Heart right ventricle (tissue), 16 donors: ENCODE results near the gene GRK1. TPM values are rescaled to one million over a fixed set of nuclear protein-coding genes. Genes with fewer than 3 reads are reported as not detected.
A peak's percentile ranks its signal among the peaks of the same experiment; 100 is the strongest.
"Not testable (repeated sequence)": the region's sequence is repeated elsewhere in the genome, so short reads cannot be mapped to it uniquely, and the experiment has no call there.

Experiments used
- ATAC-seq, 8 donors: fragments of 200-7000 bp; cut with Tn5 transposase; one replicate each; pipeline ENCODE4 v1.9.1; 2020; ENCODE audit warnings: mild to moderate bottlenecking in 8 of 8, moderate library complexity in 8 of 8, moderate number of reproducible peaks in 1 of 8
- DNase-seq, 2 donors: peaks; one replicate each; pipeline ENCODE4 v3.0.0-alpha.2; 2020
- H3K27ac ChIP-seq, 10 donors: fragments of 200-600 bp; sonication (generic) in 2 of 10; one replicate each; pipeline versions ENCODE4 v1.5.0 to v1.8.0; 2020 to 2022; ENCODE audit warnings: mild to moderate bottlenecking in 3 of 10
- H3K27me3 ChIP-seq, 7 donors: fragments of 200-600 bp; one replicate each; pipeline ENCODE4 v1.8.0; 2021 to 2022; ENCODE audit warnings: mild to moderate bottlenecking in 2 of 7
- H3K36me3 ChIP-seq, 9 donors: fragments of 200-600 bp; sonication (generic) in 1 of 9; one replicate each; pipeline versions ENCODE4 v1.5.0 to v1.8.0; 2020 to 2022; ENCODE audit warnings: mild to moderate bottlenecking in 2 of 9
- H3K4me1 ChIP-seq, 9 donors: fragments of 200-600 bp; sonication (generic) in 1 of 9; one replicate each; pipeline versions ENCODE4 v1.5.0 to v1.8.0; 2020 to 2022; ENCODE audit warnings: mild to moderate bottlenecking in 4 of 9
- H3K4me3 ChIP-seq, 10 donors: fragments of 200-600 bp; sonication (generic) in 2 of 10; one replicate each; pipeline versions ENCODE4 v1.5.0 to v1.8.0; 2020 to 2022; ENCODE audit warnings: mild to moderate bottlenecking in 7 of 10, moderate library complexity in 2 of 10
- H3K9me3 ChIP-seq, 11 donors: fragments of 200-600 bp in 10 of 11; sonication (generic) in 2 of 11; one replicate each; pipeline versions ENCODE4 v1.5.0 to v1.8.0; 2013 to 2022; ENCODE audit warnings: mild to moderate bottlenecking in 2 of 11, control low read depth in 1 of 11, moderate library complexity in 1 of 11
- CTCF ChIP-seq, 9 donors: fragments of 200-600 bp; sonication (generic) in 2 of 9; IDR thresholded peaks; one replicate each; pipeline versions ENCODE4 v1.5.0 to v1.8.0; 2021 to 2022; ENCODE audit warnings: antibody characterized with exemption in 9 of 9, mild to moderate bottlenecking in 5 of 9, moderate library complexity in 1 of 9
- WGBS, 2 donors: extraction: QIAGEN DNeasy Blood & Tissue Kit; methylation state at CpG; one replicate each; pipeline ENCODE4 v1.1.7; 2013; ENCODE audit warnings: inconsistent platforms in 1 of 2; 5-methylcytosine and 5-hydroxymethylcytosine counted together
- intact Hi-C, 10 donors: fragments of 100-400 bp; cut with DNase I; formaldehyde crosslinking; loops; one replicate each; pipeline versions ENCODE4 v1.11.1 to v1.14.2; 2022
- polyA plus RNA-seq, 2 donors: library from polyadenylated mRNA; stranded (reverse); fragments of 200-250 nt; gene quantifications; one replicate each; pipeline ENCODE4 v1.2.3, GENCODE V29; 2013
- total RNA-seq, 10 donors: library from RNA; stranded (reverse); fragmentation: NEBNext Ultra II Directional in 3 of 10; extraction: Animal tissue kit (Norgen Biotek cat#: 25700) in 3 of 10; gene quantifications; one replicate each; pipeline versions ENCODE4 v1.2.1 to v1.2.4, GENCODE V29; 2021 to 2023
- donor health status: Arrhythmogenic right ventricular cardiomyopathy.
- donor health status: ischemic (EF 13 %, LVEDD 7.1; RV severe dilation, severe dysfunction).
- donor health status: healthy with polysubstance abuse.
- donor health status: DM: no; HTN: yes; CAD: no.
- donor health status: DM: no; HTN: no; CAD: no.
- donor health status: ischemic (EF 25% LVEDD 6.9; RV normal size, moderate dysfunction).
- donor health status: ischemic (EF 25% LVEDD 5.7; RV mildly dilated, moderate dysfunction).
- donor health status: healthy.
- donor health status: DM: yes; HTN: yes; CAD: no.
- donor health status: Ischemic cardiomyopathy.
- donor health status: ischemic (EF 35%, LVEDD 5.7; RV mildly dilated, moderate dysfunction).
- donor health status: nonischemic (EF 11% LVEDD 7.7; RV severe dilation, severe dysfunction).
- donor health status: DM: yes; HTN: yes; CAD: no.
- donor health status: PGD.
- donor health status: ischemic (EF 29% LVEDD 5.4; RV normal size, mild dysfunction).
- donor health status: nonischemic (EF 23%, LVEDD 6.1; RV moderate dilation, normal function).

GRK1 gene
- total and polyA plus RNA-seq, 12 donors, result 0.01 to 0.79 (median 0.18) TPM; not detected in 4

- Histone ChIP-seq H3K4me3 (no peak overlapping the region), H3K27me3 (no peaks in the 10 kb centered on the region), H3K27ac (no peak overlapping the region), H3K36me3 (peaks cover 0 to 19% (median 0%) of the 10 kb centered on the region in 9 donors), H3K4me1 (peaks cover 0 to 13% (median 0%) of the 10 kb centered on the region in 9 donors), H3K9me3 (no peaks in the 10 kb centered on the region)
- intact Hi-C loops, result no loop called here
- TF ChIP-seq CTCF (IDR thresholded peaks at IDR 0.05), result no peak
- DNase-seq (no peak), ATAC-seq (no peak)
- WGBS, 2 donors, result 98 to 99% methylated on average over 15 of the region's 15 CpGs
Observed at GRCh38 chr13:113621046-113621445, 46.0 kb upstream of the GRK1 start.

GRCh38 chr13:113621498-113621897 lies 45.5 kb upstream of the GRK1 start:
- H3K27me3 ChIP-seq, ATAC-seq, intact Hi-C loops, H3K27ac ChIP-seq, H3K9me3 ChIP-seq, H3K4me3 ChIP-seq, DNase-seq: not testable (repeated sequence)
- 70 to 84% methylated on average over 13 of the region's 13 CpGs for WGBS, 2 donors
- Histone ChIP-seq H3K36me3 (peaks cover 0 to 19% (median 0%) of the 10 kb centered on the region in 9 donors), H3K4me1 (peaks cover 0 to 10% (median 0%) of the 10 kb centered on the region in 9 donors)
- peak in 8 of 9 donors; percentile 10 to 48 (median 36) for TF ChIP-seq CTCF (IDR thresholded peaks at IDR 0.05)

- intact Hi-C loops, H3K27ac ChIP-seq, H3K27me3 ChIP-seq, H3K4me3 ChIP-seq, ATAC-seq, H3K4me1 ChIP-seq, H3K9me3 ChIP-seq, DNase-seq: not testable (repeated sequence)
- peaks cover 0 to 22% (median 0%) of the 10 kb centered on the region in 9 donors for H3K36me3 ChIP-seq
- WGBS, 2 donors, result 94 to 95% methylated on average over 20 of the region's 20 CpGs
Observed at GRCh38 chr13:113621986-113622550, 45.0 kb upstream of the GRK1 start.

GRCh38 chr13:113622791-113623490 lies 44.1 kb upstream of the GRK1 start:
- TF ChIP-seq CTCF (IDR thresholded peaks at IDR 0.05), result no peak
- no peaks in the 10 kb centered on the region for H3K27me3 ChIP-seq
- H3K9me3 ChIP-seq, result no peaks in the 10 kb centered on the region
- 93% methylated on average over 29 of the region's 29 CpGs for WGBS, 2 donors
- DNase-seq (no peak), ATAC-seq (peak in 1 of 8 donors; percentile 18)
- no peaks in the 10 kb centered on the region for H3K4me1 ChIP-seq
- H3K27ac ChIP-seq, result no peak overlapping the region
- H3K36me3 ChIP-seq, result peaks cover 0 to 25% (median 0%) of the 10 kb centered on the region in 9 donors
- intact Hi-C loops, result no loop called here
- no peak overlapping the region for H3K4me3 ChIP-seq
